ENCODE results near the gene TMEM135.

The TMEM135 gene

DNA sequence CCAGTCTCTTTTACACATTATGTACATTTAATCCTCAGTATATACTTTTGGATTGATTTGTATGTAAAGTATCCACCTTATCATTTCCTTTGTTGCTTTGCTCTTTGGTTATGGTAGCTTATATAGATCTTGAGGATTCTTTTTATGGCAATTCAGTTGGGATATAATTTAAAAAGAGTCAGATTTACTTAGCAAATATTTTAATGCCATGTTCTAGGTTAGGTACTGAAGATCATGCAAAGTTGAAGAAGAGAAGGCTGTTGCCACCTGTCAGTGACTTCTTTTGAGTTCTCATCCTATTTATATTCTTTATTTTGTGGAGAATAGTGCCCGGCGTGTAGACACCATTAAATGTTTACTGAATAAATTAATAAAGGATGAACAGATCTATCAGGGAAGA, 279.7 kb downstream of the TMEM135 start:
- DNase-seq: no peak

DNA sequence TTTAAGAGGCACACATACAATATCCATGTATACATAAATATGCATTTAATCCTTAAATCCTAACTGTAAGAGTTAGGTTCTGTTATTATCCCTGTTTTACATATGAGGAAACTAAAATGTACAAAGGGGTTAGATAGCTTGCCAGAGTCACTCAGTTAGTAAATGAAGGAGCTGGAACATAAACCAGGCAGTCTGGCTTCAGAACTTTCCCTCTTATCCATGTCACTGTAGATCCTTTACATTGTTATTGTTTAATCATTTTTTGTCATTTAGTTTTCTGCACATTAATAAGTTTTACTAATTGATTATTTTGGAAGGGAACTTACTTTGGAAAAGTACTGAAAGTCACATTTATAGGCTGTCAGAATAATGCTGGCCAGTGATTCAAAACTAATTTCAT, 282.4 kb downstream of the TMEM135 start:
- DNase-seq: no peak

- no peak for DNase-seq
These were observed 284.8 kb downstream of the TMEM135 start for GRCh38 chr11:87322568-87322967.

DNA sequence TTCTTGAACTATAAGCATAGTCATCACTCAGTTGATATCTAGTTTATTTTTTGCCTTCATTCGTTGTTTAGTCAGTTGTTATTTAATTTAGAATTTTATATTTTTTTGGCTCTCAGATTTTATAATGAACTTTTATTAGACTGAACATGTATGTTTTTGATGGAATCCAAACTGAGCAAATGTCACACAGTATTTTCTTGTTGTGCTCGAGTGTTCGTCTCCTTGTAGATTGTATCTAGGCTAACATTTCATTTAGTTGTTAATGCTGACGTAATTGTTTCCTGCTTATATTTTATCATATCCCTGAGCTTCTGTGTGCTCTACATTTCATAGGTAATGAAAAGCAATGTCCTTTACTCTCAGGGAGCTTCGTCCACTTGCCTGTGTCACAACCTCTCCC, 286.2 kb downstream of the TMEM135 start:
- no peak for DNase-seq

DNA sequence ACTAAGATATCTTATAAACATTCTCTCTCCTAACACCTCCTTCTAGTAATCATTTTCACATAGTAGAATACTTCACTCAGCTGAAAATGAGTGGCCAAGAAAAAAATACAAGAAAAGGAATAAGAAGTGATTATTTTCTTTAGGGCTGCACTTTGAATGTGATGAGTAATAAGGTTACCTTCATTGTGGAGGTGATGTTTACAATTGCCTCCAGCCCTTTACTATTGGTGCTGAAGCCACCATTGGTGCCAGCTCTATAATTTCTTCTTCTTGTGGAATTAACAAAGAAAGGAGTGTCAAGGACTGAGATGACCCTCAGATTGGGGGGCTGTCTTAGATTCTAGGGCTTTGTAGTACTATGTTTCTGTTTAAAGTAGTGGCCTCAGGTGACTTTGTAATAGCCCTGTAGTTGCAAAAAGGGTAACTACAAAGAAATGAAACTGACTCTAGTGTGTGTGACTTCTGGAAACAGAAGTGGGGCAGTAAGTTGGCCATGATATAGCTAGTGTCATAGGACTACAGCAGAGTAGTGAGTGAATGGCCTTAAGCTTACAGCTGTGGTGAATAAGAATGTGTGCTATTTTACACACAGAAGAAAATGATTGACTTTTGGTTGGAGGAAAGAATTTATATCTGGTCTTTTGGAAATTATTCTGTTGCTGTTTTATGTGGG, 287.2 kb downstream of the TMEM135 start:
- DNase-seq: no peak

DNA sequence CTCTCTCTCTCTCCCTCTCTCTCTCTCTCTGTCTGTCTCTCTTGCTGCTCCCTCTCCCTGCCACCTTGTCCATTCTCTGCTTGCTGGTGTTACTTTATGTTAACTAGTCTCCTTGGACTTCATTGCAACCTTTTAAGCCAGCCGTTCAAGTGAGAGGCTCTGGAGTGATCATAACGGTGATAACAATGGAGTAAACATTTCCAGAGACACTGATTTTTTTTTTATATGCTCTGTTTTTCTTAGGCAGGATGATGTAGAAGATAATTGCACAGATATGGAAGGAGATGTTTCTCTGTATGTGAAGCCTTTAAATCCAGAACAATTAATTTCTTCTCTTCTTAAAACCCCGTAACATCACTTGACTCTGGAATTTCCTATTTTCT, 287.7 kb downstream of the TMEM135 start:
- DNase-seq: no peak

GRCh38 chr11:87326594-87326993, 288.9 kb downstream of the TMEM135 start:
- no peak for DNase-seq

DNA sequence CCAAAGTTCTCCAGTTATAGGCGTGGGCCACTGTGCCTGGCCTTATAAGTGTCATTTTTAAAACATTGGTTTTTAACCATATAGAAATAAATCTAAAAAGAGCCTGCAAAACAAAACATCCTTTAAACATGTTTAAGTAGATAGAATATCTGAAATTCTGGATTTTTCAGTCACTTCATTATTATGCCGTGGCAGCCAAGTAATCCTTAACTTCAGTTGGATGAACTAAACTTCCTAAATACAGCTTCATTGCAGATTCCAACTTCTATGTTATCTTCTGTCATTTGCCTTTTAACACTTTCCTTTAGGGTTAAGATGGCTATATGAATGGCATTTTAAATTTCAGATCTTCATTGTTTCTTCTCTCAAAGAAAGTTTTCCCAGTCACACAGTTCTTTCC, 291.4 kb downstream of the TMEM135 start:
- no peak for DNase-seq

- DNase-seq: no peak
These were observed 292.5 kb downstream of the TMEM135 start for GRCh38 chr11:87330187-87330601.

GRCh38 chr11:87331273-87331672, 293.5 kb downstream of the TMEM135 start:
- DNase-seq: no peak

GRCh38 chr11:87338046-87338639, 300.4 kb downstream of the TMEM135 start:
- no peak for DNase-seq

GRCh38 chr11:87339416-87339815, 301.7 kb downstream of the TMEM135 start:
- DNase-seq: no peak

- DNase-seq: no peak
These were observed 309.7 kb downstream of the TMEM135 start for GRCh38 chr11:87347441-87347840.

GRCh38 chr11:87347854-87348253, 310.1 kb downstream of the TMEM135 start:
- no peak for DNase-seq

DNA sequence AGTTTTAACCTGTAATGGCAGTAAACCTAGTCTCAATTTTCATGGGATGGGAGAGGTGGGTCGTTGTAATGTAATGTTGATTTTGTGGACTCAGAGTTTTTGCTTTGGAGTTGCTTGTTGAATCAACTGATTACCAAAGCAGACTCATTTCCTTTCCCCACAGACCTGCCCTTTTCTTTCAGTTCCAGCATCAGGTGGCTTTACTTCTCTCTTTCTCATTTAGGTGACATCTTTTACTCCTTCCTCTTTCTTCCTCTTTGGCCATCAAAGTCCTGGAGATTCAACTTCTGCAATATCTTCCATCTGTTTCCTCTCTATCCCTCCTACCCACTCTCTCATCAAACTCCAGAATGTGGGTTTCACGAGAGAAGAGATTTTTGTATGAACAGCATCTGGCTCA, 313.9 kb downstream of the TMEM135 start:
- DNase-seq: peak; percentile 29

DNA sequence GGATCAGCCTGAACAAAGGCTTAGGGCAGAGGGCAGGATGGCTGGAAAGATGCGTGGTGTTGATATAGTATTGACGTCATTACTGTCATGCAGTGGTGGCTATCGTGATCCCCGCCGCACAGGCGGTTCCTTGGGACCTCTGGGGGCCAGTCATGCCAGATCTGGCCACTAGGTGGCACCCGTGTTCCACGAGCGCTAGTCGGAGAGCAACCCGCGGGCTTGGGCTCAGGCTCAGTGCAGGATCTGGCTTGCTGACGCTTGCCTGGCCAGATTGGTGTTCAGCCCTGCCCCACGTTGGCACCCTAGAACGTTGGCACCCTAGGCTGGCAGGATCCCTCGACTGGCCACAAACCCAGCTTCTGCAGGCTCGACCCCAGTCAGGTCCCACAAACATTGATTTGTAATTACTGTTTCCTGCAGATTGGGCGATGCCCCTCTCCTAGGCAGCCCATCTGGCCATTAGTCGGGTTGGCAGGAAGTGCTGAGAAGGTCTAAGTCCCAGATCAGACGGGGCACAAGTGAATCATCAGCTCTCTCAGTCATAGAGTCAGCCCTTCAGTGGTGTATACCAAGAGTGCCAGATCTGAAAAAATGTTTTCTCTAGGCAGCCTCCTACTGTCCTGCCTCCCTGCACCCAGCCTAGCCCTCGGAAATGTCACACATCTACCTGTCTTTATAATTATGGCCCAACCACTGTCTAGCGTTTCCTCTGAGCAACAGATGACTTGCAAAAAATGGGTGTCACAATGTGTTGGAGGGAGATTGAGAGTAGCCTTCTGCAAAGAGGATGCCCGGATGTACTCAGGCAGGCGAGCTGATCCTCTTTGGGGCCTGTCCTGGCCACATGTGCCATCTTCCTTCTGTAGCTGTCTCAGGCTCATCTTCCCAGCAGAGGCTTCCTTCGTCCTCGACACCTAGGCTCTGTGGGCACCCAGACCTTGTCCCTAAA, 315.3 kb downstream of the TMEM135 start:
- DNase-seq: peak; percentile 87

- DNase-seq: no peak
These were observed 316.1 kb downstream of the TMEM135 start for GRCh38 chr11:87353771-87354345.

DNA sequence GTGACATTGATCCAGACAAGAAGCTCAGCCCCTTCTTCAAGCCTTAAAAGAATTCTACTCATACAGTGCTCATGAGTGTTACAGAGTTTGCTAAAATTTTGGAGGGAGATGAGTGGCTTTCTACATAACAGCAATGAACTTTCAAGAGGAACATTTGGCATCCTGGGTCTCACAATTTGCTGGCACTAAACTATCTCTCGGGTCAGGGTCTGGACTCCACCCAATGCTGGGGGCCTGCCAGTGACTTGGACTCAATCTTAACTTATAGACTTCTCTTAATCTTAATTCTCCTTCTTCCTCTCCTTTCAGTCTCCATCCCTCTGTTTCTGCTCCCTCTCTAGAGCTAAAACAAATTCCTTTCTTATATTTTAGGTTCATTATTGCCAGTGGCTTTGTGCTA, 317.9 kb downstream of the TMEM135 start:
- DNase-seq: no peak

DNA sequence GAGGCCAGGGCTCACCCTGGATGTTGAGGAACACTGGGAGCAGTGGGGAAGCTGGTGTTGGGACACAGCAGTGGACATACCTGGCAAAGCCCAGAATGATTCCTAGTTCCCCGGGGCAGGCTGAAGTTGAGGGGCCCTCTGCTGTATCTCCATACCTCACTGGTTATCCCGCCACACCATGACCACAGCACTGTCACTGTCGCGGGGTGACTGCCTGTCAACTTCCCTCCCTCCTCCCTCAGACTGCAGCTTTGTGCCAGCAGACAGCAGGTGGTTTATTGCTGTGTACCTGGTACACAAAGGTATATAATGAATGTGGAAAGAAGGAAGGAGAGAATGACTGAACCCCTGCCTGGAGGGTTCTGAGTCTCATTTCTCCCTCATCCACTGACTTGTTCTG, 318.7 kb downstream of the TMEM135 start:
- DNase-seq: peak; percentile 41

DNA sequence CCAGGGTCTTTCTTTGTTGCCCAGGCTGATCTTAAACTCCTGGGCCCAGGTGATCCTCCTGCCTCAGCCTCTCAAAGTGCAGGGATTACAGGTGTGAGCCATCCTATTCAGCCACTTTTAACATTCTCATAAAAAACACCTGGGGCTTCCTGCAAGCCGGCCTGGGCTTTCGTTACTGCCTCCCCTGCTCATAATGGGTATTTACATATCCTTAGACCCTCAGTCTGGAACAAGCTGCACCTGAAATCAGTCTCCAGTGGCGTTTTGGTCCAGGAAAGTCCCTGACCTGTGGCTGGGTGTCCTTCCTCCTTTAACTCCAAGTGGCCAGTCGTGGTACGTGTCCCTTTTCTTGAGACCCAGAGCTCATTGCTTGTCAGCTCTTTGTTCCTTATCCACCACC, 320.7 kb downstream of the TMEM135 start:
- DNase-seq: peak; percentile 38

DNA sequence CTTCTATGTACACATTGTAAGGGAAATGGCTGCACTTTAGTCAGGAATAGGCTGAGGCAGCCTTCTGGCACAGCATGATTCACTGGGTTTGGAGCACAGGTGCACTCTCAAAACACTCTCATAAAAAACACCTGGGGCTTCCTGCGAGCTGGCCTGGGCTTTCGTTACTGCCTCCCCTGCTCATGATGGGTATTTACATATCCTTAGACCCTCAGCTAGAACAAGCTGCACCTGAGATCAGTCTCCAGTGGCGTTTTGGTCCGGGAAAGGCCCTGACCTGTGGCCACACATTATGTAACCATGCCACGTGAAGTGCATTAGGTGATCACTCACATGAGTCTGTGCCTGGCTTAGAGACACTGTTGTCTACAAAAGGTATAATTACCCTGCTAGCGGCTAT, 321.7 kb downstream of the TMEM135 start:
- peak; percentile 79 for DNase-seq

- no peak for DNase-seq
These were observed 324.2 kb downstream of the TMEM135 start for GRCh38 chr11:87361891-87362290.

DNA sequence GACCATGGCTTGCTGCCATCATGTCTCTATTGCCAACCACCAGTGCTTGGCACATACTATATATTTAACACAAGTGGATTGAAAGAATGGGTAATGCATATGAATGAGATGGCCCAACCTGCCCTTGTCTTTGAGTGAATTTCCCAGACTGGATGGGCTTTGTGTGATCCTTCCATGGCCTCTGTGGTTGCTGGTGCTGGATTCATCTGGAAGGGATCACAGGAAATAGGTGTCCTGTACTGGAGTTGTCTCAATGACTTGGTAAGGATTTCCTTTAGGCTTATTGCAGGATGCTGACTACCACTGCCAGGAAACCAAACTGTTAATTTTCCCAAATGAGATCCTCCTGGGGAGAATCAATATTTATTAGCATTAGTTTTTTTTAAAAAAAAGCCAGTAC, 328.6 kb downstream of the TMEM135 start:
- DNase-seq: no peak
